HG03097 (cell line): ENCODE results near the gene TAS1R1.

ENCODE experiments used
- ATAC-seq: cut with Tn5 transposase; IDR thresholded peaks from one replicate; pipeline ENCODE4 v1.9.1; 2021; ENCODE audit not compliant: unreplicated experiment, low FRiP score

The TAS1R1 gene

GRCh38 chr1:6554907-6555778 is at the start of gene TAS1R1:
TSS of gene TAS1R1 (plus strand) at chr1:6555307. CDS start at chr1:6555374, 67 bp downstream.
- ATAC-seq = no peak

GRCh38 chr1:6505367-6506209 is 49.5 kb upstream of the TAS1R1 start:
- no peak for ATAC-seq

- no peak for ATAC-seq
These were observed 48.7 kb upstream of the TAS1R1 start for GRCh38 chr1:6506210-6507036.

- no peak for ATAC-seq
These were observed 48.1 kb upstream of the TAS1R1 start for GRCh38 chr1:6507037-6507428.

GRCh38 chr1:6507461-6507911 is 47.6 kb upstream of the TAS1R1 start:
- no peak for ATAC-seq

GRCh38 chr1:6508154-6508815 is 46.8 kb upstream of the TAS1R1 start:
- no peak for ATAC-seq

- no peak for ATAC-seq
These were observed 46.3 kb upstream of the TAS1R1 start for GRCh38 chr1:6508816-6509189.

GRCh38 chr1:6509220-6509918 is 45.7 kb upstream of the TAS1R1 start:
- no peak for ATAC-seq

GRCh38 chr1:6509919-6510291 is 45.2 kb upstream of the TAS1R1 start:
- ATAC-seq = no peak

- ATAC-seq = no peak
These were observed 44.6 kb upstream of the TAS1R1 start for GRCh38 chr1:6510493-6510892.

- no peak for ATAC-seq
These were observed 44.1 kb upstream of the TAS1R1 start for GRCh38 chr1:6511056-6511455.

- no peak for ATAC-seq
These were observed 43.4 kb upstream of the TAS1R1 start for GRCh38 chr1:6511561-6512244.

- no peak for ATAC-seq
These were observed 42.7 kb upstream of the TAS1R1 start for GRCh38 chr1:6512245-6512907.

- ATAC-seq = no peak
These were observed 42.2 kb upstream of the TAS1R1 start for GRCh38 chr1:6512908-6513280.

GRCh38 chr1:6513320-6513801 is 41.7 kb upstream of the TAS1R1 start:
- no peak for ATAC-seq

- no peak for ATAC-seq
These were observed 39.3 kb upstream of the TAS1R1 start for GRCh38 chr1:6515771-6516170.

GRCh38 chr1:6517435-6517851 is 37.7 kb upstream of the TAS1R1 start:
- no peak for ATAC-seq

GRCh38 chr1:6519491-6519934 is 35.6 kb upstream of the TAS1R1 start:
- no peak for ATAC-seq
